Stimulated activated CD8-positive, alpha-beta memory T cell treated with anti-CD3 and anti-CD28 coated beads, Interleukin-4, amount 100 ng/mL, for 24 hours (primary cell): ENCODE measurements around the gene ART4.

Experiments
- DNase-seq: peaks from one replicate; pipeline ENCODE4 v3.0.0-alpha.2; 2020; ENCODE audit warnings: low read depth

ART4 gene

GRCh38 chr12:14850929-14851663 is 7.8 kb upstream of the ART4 start:
- DNase-seq, result no peak

- no peak for DNase-seq
Measured at GRCh38 chr12:14849661-14850060, 6.3 kb upstream of the ART4 start.

GRCh38 chr12:14846876-14847580 is 3.7 kb upstream of the ART4 start:
- DNase-seq, result no peak

GRCh38 chr12:14846042-14846587 is 2.8 kb upstream of the ART4 start:
- DNase-seq, result no peak

- no peak for DNase-seq
Measured at GRCh38 chr12:14845350-14845750, 2.0 kb upstream of the ART4 start.

- DNase-seq, result no peak
Measured at GRCh38 chr12:14844401-14844800, 1.1 kb upstream of the ART4 start.

GRCh38 chr12:14842315-14842714 is 1.0 kb downstream of the ART4 start:
- no peak for DNase-seq

- no peak for DNase-seq
Measured at GRCh38 chr12:14841761-14842160, 1.6 kb downstream of the ART4 start.

- no peak for DNase-seq
Measured at GRCh38 chr12:14840616-14841015, 2.7 kb downstream of the ART4 start.

GRCh38 chr12:14839262-14839661 is 4.1 kb downstream of the ART4 start:
- DNase-seq, result no peak

GRCh38 chr12:14836336-14837210 is 6.8 kb downstream of the ART4 start:
- DNase-seq, result no peak

GRCh38 chr12:14834509-14834908 is 8.8 kb downstream of the ART4 start:
- DNase-seq, result no peak

GRCh38 chr12:14833952-14834351 is 9.4 kb downstream of the ART4 start:
- no peak for DNase-seq

GRCh38 chr12:14833336-14833735 is 10.0 kb downstream of the ART4 start:
- no peak for DNase-seq

GRCh38 chr12:14828892-14829291 is 14.4 kb downstream of the ART4 start:
- DNase-seq, result no peak

- DNase-seq, result no peak
Measured at GRCh38 chr12:14827043-14827442, 16.3 kb downstream of the ART4 start.

- no peak for DNase-seq
Measured at GRCh38 chr12:14826491-14826890, 16.8 kb downstream of the ART4 start.

- no peak for DNase-seq
Measured at GRCh38 chr12:14825256-14825655, 18.1 kb downstream of the ART4 start.

- no peak for DNase-seq
Measured at GRCh38 chr12:14824012-14824634, 19.2 kb downstream of the ART4 start.

GRCh38 chr12:14814014-14814413 is 29.3 kb downstream of the ART4 start, which contains the start of gene SMCO3:
SMCO3 (minus strand) TSS chr12:14814182; CDS start chr12:14806680, 7,502 bp downstream.
- no peak for DNase-seq

GRCh38 chr12:14811486-14811885 is 31.8 kb downstream of the ART4 start:
- DNase-seq, result no peak

- DNase-seq, result no peak
Measured at GRCh38 chr12:14810953-14811483, 32.3 kb downstream of the ART4 start.
